Liver (tissue), 3 donors: ENCODE measurements around the gene UHMK1.

Experiments used
- GABPA ChIP-seq, 2 donors: IDR thresholded peaks in 1 of 2; conservative IDR thresholded peaks in 1 of 2; 2 replicates each; pipeline ENCODE4 v1.6.1; 2016; ENCODE audit warnings: antibody characterized with exemption in 2 of 2, mild to moderate bottlenecking in 1 of 2, moderate library complexity in 1 of 2
- ZBTB33 ChIP-seq: IDR thresholded peaks from 2 replicates; pipeline ENCODE4 v1.6.1; 2016; ENCODE audit warnings: antibody characterized with exemption
- TF ChIP-seq, protein P1 (sequence below): fragments of 150-350 bp; IDR thresholded peaks from 2 replicates; pipeline ENCODE4 v1.5.1; 2017; ENCODE audit warnings: improper control_type of control experiment, low read depth, low read length; ENCODE audit not compliant: missing input control
- donor health status: healthy.
- donor health status: healthy.

GRCh38 chr1:162466797-162467196, 30.8 kb upstream of the UHMK1 start:
- no peak for TF ChIP-seq GABPA (IDR thresholded peaks at IDR 0.05 in 1 of 2, conservative IDR thresholded peaks at IDR 0.05 in 1 of 2)
- TF ChIP-seq, protein P1, sequence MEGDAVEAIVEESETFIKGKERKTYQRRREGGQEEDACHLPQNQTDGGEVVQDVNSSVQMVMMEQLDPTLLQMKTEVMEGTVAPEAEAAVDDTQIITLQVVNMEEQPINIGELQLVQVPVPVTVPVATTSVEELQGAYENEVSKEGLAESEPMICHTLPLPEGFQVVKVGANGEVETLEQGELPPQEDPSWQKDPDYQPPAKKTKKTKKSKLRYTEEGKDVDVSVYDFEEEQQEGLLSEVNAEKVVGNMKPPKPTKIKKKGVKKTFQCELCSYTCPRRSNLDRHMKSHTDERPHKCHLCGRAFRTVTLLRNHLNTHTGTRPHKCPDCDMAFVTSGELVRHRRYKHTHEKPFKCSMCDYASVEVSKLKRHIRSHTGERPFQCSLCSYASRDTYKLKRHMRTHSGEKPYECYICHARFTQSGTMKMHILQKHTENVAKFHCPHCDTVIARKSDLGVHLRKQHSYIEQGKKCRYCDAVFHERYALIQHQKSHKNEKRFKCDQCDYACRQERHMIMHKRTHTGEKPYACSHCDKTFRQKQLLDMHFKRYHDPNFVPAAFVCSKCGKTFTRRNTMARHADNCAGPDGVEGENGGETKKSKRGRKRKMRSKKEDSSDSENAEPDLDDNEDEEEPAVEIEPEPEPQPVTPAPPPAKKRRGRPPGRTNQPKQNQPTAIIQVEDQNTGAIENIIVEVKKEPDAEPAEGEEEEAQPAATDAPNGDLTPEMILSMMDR, result no peak
- TF ChIP-seq ZBTB33, result no peak
